HG03442 (cell line): ENCODE results near the gene PDSS2.
"Not testable (repeated sequence)": the region's sequence is repeated elsewhere in the genome, so short reads cannot be mapped to it uniquely, and the experiment has no call there.

Experiments used
- ATAC-seq: cut with Tn5 transposase; IDR thresholded peaks from one replicate; pipeline ENCODE4 v1.9.1; 2021; ENCODE audit warnings: mild to moderate bottlenecking, moderate library complexity; ENCODE audit not compliant: unreplicated experiment

Gene PDSS2

GRCh38 chr6:107124934-107125348 is 334.4 kb downstream of the PDSS2 start:
- ATAC-seq, result peak; percentile 71

DNA sequence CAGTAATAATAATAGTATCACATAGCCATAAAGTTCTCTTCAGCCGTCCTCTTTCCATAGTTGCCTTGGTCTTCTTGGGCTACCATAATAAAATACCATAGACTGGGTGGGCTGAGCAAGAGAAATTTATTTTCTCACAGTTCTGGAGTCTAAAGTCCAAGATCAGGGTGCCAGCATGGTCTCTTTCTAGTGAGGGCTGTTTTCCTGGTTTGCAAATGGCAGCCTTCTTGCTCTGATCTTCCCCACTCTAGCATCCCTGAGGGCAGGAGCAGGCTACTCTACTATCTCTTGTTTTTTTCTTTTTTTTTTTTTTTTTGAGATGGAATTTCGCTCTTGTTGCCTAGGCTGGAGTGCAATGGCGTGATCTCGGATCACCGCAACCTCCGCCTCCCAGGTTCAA is 335.9 kb downstream of the PDSS2 start:
- ATAC-seq, result no peak

- ATAC-seq, result no peak
Measured at GRCh38 chr6:107122748-107123147, 336.6 kb downstream of the PDSS2 start.

DNA sequence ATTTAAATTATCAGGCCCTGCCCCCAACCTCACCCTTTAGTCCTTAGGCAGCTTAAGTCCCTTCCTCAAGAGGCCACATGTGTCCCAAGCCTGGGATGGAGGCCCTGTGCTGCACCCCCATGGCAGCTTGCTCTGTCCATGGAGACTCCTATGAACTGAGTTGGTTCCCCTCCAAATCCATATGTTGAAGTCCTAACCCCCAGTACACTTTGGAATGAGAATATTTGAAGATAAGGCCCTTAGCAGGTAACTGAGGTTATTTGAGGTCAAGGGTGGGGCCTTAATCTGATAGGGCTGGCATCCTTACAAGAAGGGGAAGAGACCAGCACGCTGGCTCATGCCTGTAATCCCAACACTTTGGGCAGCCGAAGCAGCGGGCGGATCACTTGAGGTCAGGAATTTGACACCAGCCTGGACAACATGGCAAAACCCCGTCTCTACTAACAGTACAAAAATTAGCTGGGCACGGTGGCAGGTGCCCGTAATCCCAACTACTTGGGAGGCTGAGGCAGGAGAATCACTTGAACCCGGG is 337.3 kb downstream of the PDSS2 start:
- ATAC-seq, result no peak

DNA sequence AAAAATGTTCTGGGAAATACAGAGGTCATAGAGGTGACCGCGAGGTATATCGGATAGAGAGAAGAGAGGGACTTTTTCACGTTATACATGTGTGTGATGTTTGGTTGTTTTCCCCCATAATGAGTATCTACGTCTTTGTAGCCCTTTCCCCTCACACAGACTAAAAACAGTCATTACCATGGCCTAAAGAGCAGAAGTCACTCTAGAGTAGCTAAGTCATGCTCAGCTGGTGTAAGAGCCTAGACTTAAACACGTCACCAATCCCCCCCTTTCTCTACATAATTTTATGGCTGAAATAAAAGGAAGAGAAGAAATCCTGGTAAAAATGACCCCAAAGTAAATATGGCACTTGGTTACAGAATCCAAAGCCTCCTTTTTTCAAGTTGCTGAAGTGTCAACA is 338.1 kb downstream of the PDSS2 start:
- ATAC-seq, result no peak

- no peak for ATAC-seq
Measured at GRCh38 chr6:107120404-107120803, 339.0 kb downstream of the PDSS2 start.

GRCh38 chr6:107118976-107119375 is 340.4 kb downstream of the PDSS2 start:
- no peak for ATAC-seq

DNA sequence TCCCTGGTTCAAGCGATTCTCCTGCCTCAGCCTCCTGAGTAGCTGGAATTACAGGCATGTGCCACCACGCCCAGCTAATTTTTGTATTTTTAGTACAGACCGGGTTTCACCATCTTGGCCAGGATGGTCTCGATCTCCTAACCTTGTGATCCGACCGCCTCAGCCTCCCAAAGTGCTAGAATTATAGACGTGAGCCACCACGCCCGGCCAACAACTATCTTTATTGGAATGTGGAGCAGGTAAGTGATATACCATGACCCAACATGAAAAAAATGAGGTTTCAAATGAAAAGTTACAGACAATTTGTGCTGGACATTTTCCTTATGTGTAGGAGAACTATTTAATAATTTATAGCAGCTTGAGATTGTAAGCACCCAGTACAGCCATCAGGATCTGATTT is 340.8 kb downstream of the PDSS2 start:
- not testable (repeated sequence) for ATAC-seq

DNA sequence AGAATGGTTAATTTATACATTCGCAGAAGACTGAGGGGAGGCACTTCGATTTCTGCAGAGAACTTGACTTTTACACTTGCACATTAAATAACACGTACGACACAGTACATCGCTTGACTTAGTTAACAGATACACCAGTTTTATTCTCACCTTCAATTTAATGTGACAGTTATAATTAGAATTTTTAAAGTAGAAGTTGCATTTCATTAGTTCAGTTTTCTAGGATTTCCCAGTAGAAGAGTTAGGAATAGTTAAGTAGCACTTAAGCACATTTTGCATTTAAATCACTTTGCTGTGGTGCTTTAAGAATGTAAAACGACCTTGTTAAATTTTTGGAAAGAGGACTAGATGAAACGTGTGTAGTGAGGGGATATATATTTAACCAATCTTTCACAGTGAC is 342.4 kb downstream of the PDSS2 start:
- ATAC-seq, result no peak

- no peak for ATAC-seq
Measured at GRCh38 chr6:107116328-107116892, 343.0 kb downstream of the PDSS2 start.

GRCh38 chr6:107115695-107116327 is 343.6 kb downstream of the PDSS2 start:
- ATAC-seq, result peak; percentile 21

- peak; percentile 22 for ATAC-seq
Measured at GRCh38 chr6:107114926-107115694, 344.3 kb downstream of the PDSS2 start, which contains the start of gene BEND3. Gene BEND3, minus strand, starts transcription at chr6:107115515. Its CDS starts 16,230 bp downstream, at chr6:107099285.

DNA sequence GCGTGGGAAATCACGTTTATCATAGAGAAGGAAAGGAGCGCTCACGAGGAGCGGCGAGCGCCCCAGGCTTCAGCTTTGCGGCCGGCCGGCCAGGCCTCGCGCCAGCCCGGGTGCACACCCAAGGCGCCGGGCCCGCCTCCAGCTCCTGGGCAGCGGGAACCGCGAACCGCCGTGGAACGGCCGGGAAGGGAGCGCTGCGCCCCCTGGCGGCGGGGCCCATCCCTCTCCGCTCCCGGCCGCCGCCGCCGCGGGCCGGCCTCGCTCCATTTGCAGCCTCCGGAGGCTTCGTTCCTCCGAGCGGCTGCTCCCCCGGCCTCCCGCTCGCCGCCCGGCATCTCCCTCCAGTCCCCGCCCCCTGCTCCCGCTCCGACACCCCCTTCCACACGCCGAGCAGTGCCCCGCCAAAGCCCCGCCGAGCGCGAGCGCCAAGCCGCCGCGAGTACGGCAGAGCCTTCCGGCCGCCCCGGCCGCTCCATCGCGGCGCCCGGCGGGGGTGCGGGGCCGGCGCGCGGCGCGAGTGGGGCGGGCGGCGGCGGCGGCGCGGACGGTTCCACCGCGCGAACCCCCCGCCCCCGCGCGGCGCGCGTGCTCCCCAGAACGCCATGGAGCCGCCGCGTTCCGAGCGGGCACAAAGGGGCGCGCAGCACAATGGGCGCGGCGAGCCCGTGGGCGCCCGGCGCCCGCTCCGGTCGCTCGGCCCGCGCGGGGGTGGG is 345.0 kb downstream of the PDSS2 start:
- ATAC-seq, result peak; percentile 64

GRCh38 chr6:107110200-107110599 is 349.2 kb downstream of the PDSS2 start:
- no peak for ATAC-seq

DNA sequence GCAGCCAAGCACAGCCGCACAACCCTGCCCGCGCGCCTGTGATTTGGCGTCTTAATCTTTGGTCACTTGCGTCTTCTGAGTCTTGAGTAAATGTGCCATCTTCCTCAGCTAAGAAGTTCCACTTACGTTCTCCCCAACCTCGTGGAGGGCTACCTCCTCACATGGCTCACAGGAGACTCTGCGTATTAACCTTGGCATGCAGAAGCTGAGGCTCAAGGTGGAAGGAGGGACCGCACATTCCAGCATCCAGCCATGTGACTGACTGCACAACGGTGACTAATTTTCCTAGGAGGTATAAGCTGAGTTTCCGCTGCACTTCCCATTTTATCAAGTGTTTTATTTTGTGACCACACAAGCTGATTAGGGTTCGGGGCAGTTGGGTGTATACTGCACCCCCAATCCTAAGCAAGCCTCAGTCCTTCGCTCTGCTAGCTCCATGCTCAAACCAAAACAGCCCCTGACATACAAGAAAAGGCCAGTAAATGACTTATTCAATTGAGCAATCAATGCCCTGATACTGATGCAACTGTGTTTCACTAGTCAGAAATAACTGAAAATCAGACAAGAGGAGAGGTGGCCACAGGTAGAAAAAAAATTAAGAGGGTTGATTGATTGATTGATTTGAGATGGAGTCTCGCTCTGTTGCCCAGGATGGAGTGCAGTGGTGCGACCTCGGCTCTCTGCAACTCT is 351.0 kb downstream of the PDSS2 start:
- no peak for ATAC-seq

DNA sequence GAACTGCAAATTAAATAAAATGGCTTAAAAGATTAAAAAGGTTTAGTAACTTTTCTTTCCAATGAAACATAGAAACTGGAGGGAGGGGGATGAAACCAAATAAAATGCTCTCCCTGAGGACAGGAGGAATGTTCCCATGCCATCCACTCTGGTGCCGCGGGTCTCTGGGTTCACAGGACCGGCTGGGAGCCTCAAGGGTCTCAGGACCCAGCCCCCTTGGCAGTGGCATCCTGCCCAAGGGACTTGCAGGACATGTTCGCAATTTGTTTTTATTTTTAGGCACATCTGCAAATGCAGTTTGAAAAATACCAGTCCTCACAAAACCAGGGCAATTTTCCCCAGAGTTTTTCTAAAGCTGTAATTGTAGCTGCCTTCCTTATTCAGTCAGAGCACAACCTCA is 351.6 kb downstream of the PDSS2 start:
- ATAC-seq, result no peak

GRCh38 chr6:107106165-107106564 is 353.2 kb downstream of the PDSS2 start:
- ATAC-seq, result no peak

GRCh38 chr6:107105511-107106116 is 353.8 kb downstream of the PDSS2 start:
- ATAC-seq, result no peak

DNA sequence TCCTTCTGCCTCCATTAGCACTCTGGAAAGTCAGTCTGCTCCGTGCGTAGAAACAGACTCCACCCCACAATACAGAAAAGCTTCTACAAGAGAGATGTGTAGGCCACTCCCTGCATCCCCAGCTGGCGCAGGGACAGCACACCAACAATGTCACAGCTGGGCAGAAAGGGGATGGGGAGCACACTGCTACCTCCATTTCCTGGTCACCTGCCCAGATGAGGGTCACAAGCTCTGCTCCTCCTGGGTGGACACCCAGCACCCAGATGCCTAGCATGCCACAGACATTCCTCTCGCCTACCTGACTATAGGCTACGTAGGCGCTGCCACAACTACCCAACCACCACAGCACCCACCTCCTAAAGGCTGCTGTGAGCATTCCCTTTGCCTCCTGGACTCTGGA is 356.3 kb downstream of the PDSS2 start:
- no peak for ATAC-seq
